HG02642 (cell line): ENCODE results near the gene PTPRK.

Experiments
- ATAC-seq: cut with Tn5 transposase; IDR thresholded peaks from one replicate; pipeline ENCODE4 v1.9.1; 2021; ENCODE audit warnings: mild to moderate bottlenecking; ENCODE audit not compliant: unreplicated experiment, poor library complexity

PTPRK gene

GRCh38 chr6:128358244-128358776, 162.1 kb downstream of the PTPRK start:
- no peak for ATAC-seq

GRCh38 chr6:128357392-128358130, 162.8 kb downstream of the PTPRK start:
- ATAC-seq = no peak

- no peak for ATAC-seq
Measured at GRCh38 chr6:128352366-128352765, 168.0 kb downstream of the PTPRK start.

GRCh38 chr6:128351255-128351514, 169.2 kb downstream of the PTPRK start:
- ATAC-seq = no peak

- ATAC-seq = no peak
Measured at GRCh38 chr6:128350416-128351254, 169.8 kb downstream of the PTPRK start.

GRCh38 chr6:128347123-128347522, 173.3 kb downstream of the PTPRK start:
- ATAC-seq = no peak

GRCh38 chr6:128346569-128346968, 173.8 kb downstream of the PTPRK start:
- ATAC-seq = no peak

DNA sequence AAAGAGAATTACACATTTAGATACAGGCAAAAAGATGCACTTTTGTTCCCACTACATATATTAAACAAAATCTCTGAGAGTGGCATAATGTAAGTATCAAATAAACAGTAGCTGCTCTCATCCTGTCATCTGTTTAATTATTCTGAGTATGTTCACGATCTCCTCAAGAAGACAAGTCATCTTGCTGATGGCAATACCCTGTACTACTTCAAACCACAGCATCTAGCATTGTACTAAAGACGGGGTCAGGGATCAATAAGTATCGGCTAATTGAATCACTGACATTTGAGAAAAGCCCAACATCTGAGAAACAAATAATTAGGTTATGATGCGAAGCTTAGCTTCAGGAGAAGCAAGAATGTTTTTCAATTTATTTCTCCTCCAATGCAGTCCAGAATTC, 175.1 kb downstream of the PTPRK start:
- no peak for ATAC-seq

DNA sequence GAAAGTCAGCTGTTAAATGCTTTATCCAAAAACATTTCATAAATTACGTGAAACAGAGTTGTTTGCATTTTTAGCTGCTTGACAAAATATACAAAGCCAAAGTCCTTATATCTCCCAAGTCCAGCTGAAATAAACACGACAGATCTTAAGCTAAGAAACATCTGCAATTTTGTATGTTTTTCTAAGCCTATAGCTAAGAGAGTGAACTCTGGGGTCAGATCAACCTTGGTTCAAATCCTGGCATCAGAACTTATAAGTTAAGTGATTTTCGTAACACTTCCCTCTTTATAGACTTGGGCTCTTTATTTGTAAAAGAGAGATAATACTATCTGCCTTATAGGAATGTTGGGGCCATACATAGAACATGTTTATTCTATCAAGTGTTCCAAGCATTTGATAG, 176.7 kb downstream of the PTPRK start:
- ATAC-seq = no peak

GRCh38 chr6:128339635-128340450, 180.6 kb downstream of the PTPRK start:
- no peak for ATAC-seq

- ATAC-seq = no peak
Measured at GRCh38 chr6:128337619-128338018, 182.8 kb downstream of the PTPRK start.

- ATAC-seq = no peak
Measured at GRCh38 chr6:128336436-128337095, 183.8 kb downstream of the PTPRK start.

GRCh38 chr6:128335963-128336362, 184.4 kb downstream of the PTPRK start:
- no peak for ATAC-seq

GRCh38 chr6:128333581-128334223, 186.7 kb downstream of the PTPRK start:
- ATAC-seq = no peak

- peak; percentile 93 for ATAC-seq
Measured at GRCh38 chr6:128327890-128328289, 192.5 kb downstream of the PTPRK start.

GRCh38 chr6:128323011-128323410, 197.4 kb downstream of the PTPRK start:
- no peak for ATAC-seq

- ATAC-seq = no peak
Measured at GRCh38 chr6:128319946-128320345, 200.5 kb downstream of the PTPRK start.

DNA sequence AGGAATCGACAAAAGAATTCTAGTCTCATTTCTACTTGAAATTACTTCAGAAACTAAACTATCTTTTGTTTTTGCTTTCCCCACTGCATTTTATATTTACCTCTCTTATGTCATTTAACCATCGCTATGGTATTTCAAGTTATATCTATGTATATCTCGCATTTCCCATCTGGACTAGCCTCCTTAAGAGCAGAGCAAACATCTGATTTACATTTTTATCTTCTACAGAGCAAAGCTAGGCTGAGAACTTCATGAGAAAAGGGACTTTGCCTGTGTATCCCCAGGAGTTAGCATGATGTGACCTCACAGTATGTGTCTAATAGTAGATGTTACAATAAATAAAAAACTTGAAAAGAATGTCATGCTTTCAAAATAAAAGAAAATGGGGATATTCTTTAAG, 201.2 kb downstream of the PTPRK start:
- no peak for ATAC-seq

GRCh38 chr6:128316258-128316929, 204.0 kb downstream of the PTPRK start:
- ATAC-seq = no peak
